Endothelial cell of umbilical vein (primary cell): ENCODE results near the gene MAPK8IP2. TPM values are rescaled to one million over a fixed set of nuclear protein-coding genes. Genes with fewer than 3 reads are reported as not detected.

Source experiments
- BruUV-seq: library from RNA; stranded (reverse); fragments of 400-500 nt; replicated peaks from 2 replicates; lab custom pipeline; 2021; lab: Mats Ljungman, UMichigan
- CTCF ChIA-PET: fragments of 300-600, 350-600 bp; sonication (Branson Sonifier 250); formaldehyde crosslinking; loops from one replicate; lab custom pipeline; 2021; ENCODE audit warnings: antibody characterized with exemption, inconsistent platforms; lab: Charles Lee
- POLR2A ChIA-PET: fragments of 300-600, 350-600 bp; sonication (Branson Sonifier 250); formaldehyde crosslinking; loops from one replicate; lab custom pipeline; 2021; ENCODE audit warnings: antibody characterized with exemption, inconsistent platforms; lab: Charles Lee
- DNase-seq: peaks from one replicate; pipeline ENCODE4 v3.0.0-alpha.2; 2011; ENCODE audit warnings: low read depth, low spot score
- FAIRE-seq: peaks from 2 replicates; lab custom pipeline; 2011; peaks lifted over from hg19 to GRCh38; lab: Jason Lieb, UNC
- H2AFZ ChIP-seq: 2 replicates; pipeline ENCODE4 v1.6.0; 2012; ENCODE audit warnings: low read depth, low read length, control low read depth, inconsistent platforms
- H3K27ac ChIP-seq: 2 replicates; pipeline ENCODE4 v1.5.1; 2011; ENCODE audit warnings: low read depth, mild to moderate bottlenecking, control low read depth, low read length, moderate library complexity; ENCODE audit not compliant: insufficient read depth
- H3K27me3 ChIP-seq, 2 experiments: 2 replicates each; pipeline versions ENCODE4 v1.6.0 to v1.6.1; 2011; ENCODE audit warnings: low read length in 2 of 2, mixed read lengths in 1 of 2; ENCODE audit not compliant: control insufficient read depth in 2 of 2, insufficient read depth in 2 of 2
- H3K36me3 ChIP-seq, 2 experiments: 2 replicates in 1 of 2; 3 replicates in 1 of 2; pipeline ENCODE4 v1.5.1; 2011; ENCODE audit warnings: low read length in 2 of 2, mild to moderate bottlenecking in 1 of 2, moderate library complexity in 1 of 2; ENCODE audit not compliant: control insufficient read depth in 2 of 2, insufficient read depth in 2 of 2; ENCODE audit errors: extremely low read depth in 1 of 2
- H3K4me1 ChIP-seq: 3 replicates; pipeline ENCODE4 v1.5.1; 2011; ENCODE audit warnings: mild to moderate bottlenecking, low read length; ENCODE audit not compliant: control insufficient read depth, insufficient read depth; ENCODE audit errors: extremely low read depth
- H3K4me2 ChIP-seq: 2 replicates; pipeline ENCODE4 v1.6.1; 2011; ENCODE audit warnings: low read length, control low read depth, mixed read lengths; ENCODE audit not compliant: insufficient read depth
- H3K4me3 ChIP-seq, 3 experiments: fragments of 200-600 bp in 1 of 3; sonication (generic), shearing (Covaris generic) in 1 of 3; replicated peaks in 1 of 3; 2 replicates each; pipeline ENCODE4 v1.5.1; 2011 to 2016; ENCODE audit warnings: control low read depth in 3 of 3, low read length in 3 of 3, mild to moderate bottlenecking in 2 of 3, inconsistent platforms in 1 of 3, low read depth in 1 of 3, moderate library complexity in 1 of 3; ENCODE audit not compliant: insufficient read depth in 1 of 3
- H3K79me2 ChIP-seq: 2 replicates; pipeline ENCODE4 v1.6.0; 2012; ENCODE audit warnings: low read length, inconsistent platforms; ENCODE audit not compliant: control insufficient read depth, insufficient read depth
- H3K9ac ChIP-seq: replicated peaks from 2 replicates; pipeline ENCODE3; 2011; ENCODE audit warnings: low read length, control low read depth; ENCODE audit not compliant: insufficient read depth; ENCODE audit errors: extremely low read depth
- H3K9me1 ChIP-seq: replicated peaks from 3 replicates; pipeline ENCODE4 v1.6.0; 2011; ENCODE audit warnings: mild to moderate bottlenecking, low read length; ENCODE audit not compliant: control insufficient read depth, insufficient read depth; ENCODE audit errors: extremely low read depth
- H3K9me3 ChIP-seq: replicated peaks from 2 replicates; pipeline ENCODE4 v1.5.1; 2012; ENCODE audit warnings: low read length, inconsistent platforms; ENCODE audit not compliant: control insufficient read depth, insufficient read depth
- H4K20me1 ChIP-seq: replicated peaks from 2 replicates; pipeline ENCODE3; 2011; ENCODE audit warnings: mild to moderate bottlenecking, low read length; ENCODE audit not compliant: control insufficient read depth, insufficient read depth; ENCODE audit errors: extremely low read depth
- EZH2 ChIP-seq: IDR thresholded peaks from 2 replicates; pipeline ENCODE4 v1.6.1; 2012; ENCODE audit warnings: borderline replicate concordance, low read depth, mild to moderate bottlenecking, moderate library complexity, low read length, inconsistent platforms; ENCODE audit not compliant: severe bottlenecking
- FOS ChIP-seq: IDR thresholded peaks from 2 replicates; pipeline ENCODE4 v1.6.1; 2011; ENCODE audit warnings: mild to moderate bottlenecking, low read length, moderate library complexity, borderline replicate concordance; ENCODE audit not compliant: insufficient read depth
- GATA2 ChIP-seq: IDR thresholded peaks from 2 replicates; pipeline ENCODE4 v1.7.0; 2011; ENCODE audit warnings: low read depth, mild to moderate bottlenecking, moderate library complexity, mixed read lengths, low read length; ENCODE audit not compliant: insufficient read length, insufficient read depth
- JUN ChIP-seq: IDR thresholded peaks from 2 replicates; pipeline ENCODE4 v1.6.1; 2011; ENCODE audit warnings: borderline replicate concordance, low read depth; ENCODE audit not compliant: insufficient read length, insufficient read depth
- MAX ChIP-seq: IDR thresholded peaks from 2 replicates; pipeline ENCODE4 v1.6.1; 2011; ENCODE audit not compliant: insufficient read depth, insufficient read length
- MYC ChIP-seq: IDR thresholded peaks from one replicate; pipeline ENCODE4 v1.6.1; 2011; ENCODE audit warnings: mild to moderate bottlenecking, low read depth, low read length
- POLR2A ChIP-seq: IDR thresholded peaks from 2 replicates; pipeline ENCODE4 v1.6.1; 2012; ENCODE audit warnings: low read depth, mild to moderate bottlenecking, control low read depth, low read length
- POLR2AphosphoS5 ChIP-seq: IDR thresholded peaks from 2 replicates; pipeline ENCODE4 v1.6.1; 2012; ENCODE audit warnings: low read depth, mild to moderate bottlenecking, control low read depth, low read length, moderate library complexity; ENCODE audit not compliant: insufficient read depth
- dilution Hi-C: fragments of 300-500 bp; cut with MboI; formaldehyde crosslinking; loops from one replicate; pipeline ENCODE4 v1.15.0; 2019; ENCODE audit warnings: low sequenced_read_pairs; ENCODE audit not compliant: extremely low pct_ligation_motif_present
- intact Hi-C: fragments of 100-400 bp; cut with micrococcal nuclease; formaldehyde crosslinking; loops from one replicate; pipeline ENCODE4 v1.10.0; 2022
- polyA plus RNA-seq, 4 experiments: library from polyadenylated mRNA; depleted of rRNA in 3 of 4; stranded (reverse) in 3 of 4; unstranded in 1 of 4; fragments of >200 nt; gene quantifications; 2 replicates each; pipeline versions ENCODE4 v1.2.1 to v1.2.3, GENCODE V29; 2011 to 2012; ENCODE audit warnings: missing spikeins in 1 of 4
- total RNA-seq: library from RNA; stranded (reverse); gene quantifications from 2 replicates; pipeline ENCODE4 v1.2.3, GENCODE V29; 2021
- TF ChIP-seq, protein P1 (sequence below), 2 donors: IDR thresholded peaks; 1 replicate in 1 of 2; 2 replicates in 1 of 2; pipeline ENCODE4 v1.5.1; 2011; ENCODE audit warnings: low read length in 2 of 2, mild to moderate bottlenecking in 2 of 2, moderate library complexity in 2 of 2, control low read depth in 1 of 2, inconsistent platforms in 1 of 2, low read depth in 1 of 2; ENCODE audit not compliant: insufficient read depth in 1 of 2; ENCODE audit errors: extremely low read depth in 1 of 2

MAPK8IP2 gene
- total and polyA plus RNA-seq, 2 donors (not counting 3 experiments of a cell fraction or from before 2014, with no cell fraction given): 0.21 to 0.31 TPM

- H3K4me2 ChIP-seq: no peak overlapping the region
- H2AFZ ChIP-seq: no peak overlapping the region
- H3K27me3 ChIP-seq: no peaks in the 10 kb centered on the region
- H3K9me1 ChIP-seq: no peaks in the 10 kb centered on the region
- H3K79me2 ChIP-seq: no peaks in the 10 kb centered on the region
- H3K36me3 ChIP-seq: no peaks in the 10 kb centered on the region
- DNase-seq (no peak), FAIRE-seq (no peak)
- CTCF ChIA-PET: no interaction called here
- H4K20me1 ChIP-seq: no peaks in the 10 kb centered on the region
- BruUV-seq: no TSS peak
- H3K4me1 ChIP-seq: peaks cover 17% of the 10 kb centered on the region
- no peak overlapping the region for H3K4me3 ChIP-seq
- TF ChIP-seq EZH2 (no peak), POLR2A (no peak), MAX (no peak), POLR2AphosphoS5 (no peak), FOS (no peak), MYC (no peak), GATA2 (no peak), JUN (no peak)
- TF ChIP-seq, protein P1, sequence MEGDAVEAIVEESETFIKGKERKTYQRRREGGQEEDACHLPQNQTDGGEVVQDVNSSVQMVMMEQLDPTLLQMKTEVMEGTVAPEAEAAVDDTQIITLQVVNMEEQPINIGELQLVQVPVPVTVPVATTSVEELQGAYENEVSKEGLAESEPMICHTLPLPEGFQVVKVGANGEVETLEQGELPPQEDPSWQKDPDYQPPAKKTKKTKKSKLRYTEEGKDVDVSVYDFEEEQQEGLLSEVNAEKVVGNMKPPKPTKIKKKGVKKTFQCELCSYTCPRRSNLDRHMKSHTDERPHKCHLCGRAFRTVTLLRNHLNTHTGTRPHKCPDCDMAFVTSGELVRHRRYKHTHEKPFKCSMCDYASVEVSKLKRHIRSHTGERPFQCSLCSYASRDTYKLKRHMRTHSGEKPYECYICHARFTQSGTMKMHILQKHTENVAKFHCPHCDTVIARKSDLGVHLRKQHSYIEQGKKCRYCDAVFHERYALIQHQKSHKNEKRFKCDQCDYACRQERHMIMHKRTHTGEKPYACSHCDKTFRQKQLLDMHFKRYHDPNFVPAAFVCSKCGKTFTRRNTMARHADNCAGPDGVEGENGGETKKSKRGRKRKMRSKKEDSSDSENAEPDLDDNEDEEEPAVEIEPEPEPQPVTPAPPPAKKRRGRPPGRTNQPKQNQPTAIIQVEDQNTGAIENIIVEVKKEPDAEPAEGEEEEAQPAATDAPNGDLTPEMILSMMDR (IDR thresholded peaks at IDR 0.05; ENCODE audit: extremely low read depth in 1 of 2, insufficient read depth in 1 of 2, low read depth in 1 of 2, low read length in 2 of 2): no peak
- dilution Hi-C loops (no loop called here), intact Hi-C loops (no loop called here)
- no peak overlapping the region for H3K9ac ChIP-seq
- POLR2A ChIA-PET: no interaction called here
- H3K27ac ChIP-seq: no peak overlapping the region
- no peaks in the 10 kb centered on the region for H3K9me3 ChIP-seq
Observed at GRCh38 chr22:50622723-50623327, 22.2 kb downstream of the MAPK8IP2 start.
